ENCODE data around the gene ZFYVE1. TPM values are rescaled to one million over a fixed set of nuclear protein-coding genes. Genes with fewer than 3 reads are reported as not detected.

The ZFYVE1 gene
- total and polyA plus RNA-seq, 11 donors: 5.2 to 20.7 (median 14.6) TPM

DNA sequence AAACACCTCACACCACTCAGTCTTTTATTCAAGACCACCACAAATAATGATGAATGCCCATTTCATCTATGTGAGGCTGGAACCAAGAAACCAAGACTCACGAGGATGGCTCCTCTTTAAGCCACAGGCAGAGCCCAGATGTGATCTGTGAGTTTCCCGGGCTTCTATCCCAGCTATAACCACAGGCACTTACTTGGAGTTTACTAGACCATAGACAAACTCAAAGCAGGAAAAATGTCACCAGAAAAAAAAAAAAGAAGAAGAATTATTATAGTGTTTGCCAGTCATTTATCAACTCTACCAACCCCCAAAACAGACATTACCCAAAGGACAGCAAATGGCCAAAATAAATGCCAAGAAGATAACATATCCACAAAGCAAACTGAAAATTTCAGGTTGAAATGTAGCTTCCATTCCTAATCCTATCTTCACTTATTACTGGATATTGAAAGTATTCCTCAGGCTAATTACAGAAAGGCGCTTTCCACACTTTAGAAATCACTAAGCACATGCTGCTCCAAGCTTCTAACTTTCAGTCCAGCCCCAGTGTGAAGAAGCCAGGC, 44.7 kb downstream of the ZFYVE1 start:
- TF ChIP-seq, protein P1, sequence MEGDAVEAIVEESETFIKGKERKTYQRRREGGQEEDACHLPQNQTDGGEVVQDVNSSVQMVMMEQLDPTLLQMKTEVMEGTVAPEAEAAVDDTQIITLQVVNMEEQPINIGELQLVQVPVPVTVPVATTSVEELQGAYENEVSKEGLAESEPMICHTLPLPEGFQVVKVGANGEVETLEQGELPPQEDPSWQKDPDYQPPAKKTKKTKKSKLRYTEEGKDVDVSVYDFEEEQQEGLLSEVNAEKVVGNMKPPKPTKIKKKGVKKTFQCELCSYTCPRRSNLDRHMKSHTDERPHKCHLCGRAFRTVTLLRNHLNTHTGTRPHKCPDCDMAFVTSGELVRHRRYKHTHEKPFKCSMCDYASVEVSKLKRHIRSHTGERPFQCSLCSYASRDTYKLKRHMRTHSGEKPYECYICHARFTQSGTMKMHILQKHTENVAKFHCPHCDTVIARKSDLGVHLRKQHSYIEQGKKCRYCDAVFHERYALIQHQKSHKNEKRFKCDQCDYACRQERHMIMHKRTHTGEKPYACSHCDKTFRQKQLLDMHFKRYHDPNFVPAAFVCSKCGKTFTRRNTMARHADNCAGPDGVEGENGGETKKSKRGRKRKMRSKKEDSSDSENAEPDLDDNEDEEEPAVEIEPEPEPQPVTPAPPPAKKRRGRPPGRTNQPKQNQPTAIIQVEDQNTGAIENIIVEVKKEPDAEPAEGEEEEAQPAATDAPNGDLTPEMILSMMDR (IDR thresholded peaks at IDR 0.05): no peak
- TF ChIP-seq POLR2A (IDR thresholded peaks at IDR 0.05): no peak
- H3K36me3 ChIP-seq: peaks cover 0 to 87% (median 70%) of the 10 kb centered on the region in 9 donors
- H3K27me3 ChIP-seq: no peaks in the 10 kb centered on the region
- no peak overlapping the region for H3K4me3 ChIP-seq
- DNase-seq (no peak), ATAC-seq (no peak)
- no peak overlapping the region for H3K27ac ChIP-seq
- 62 to 96% (median 95%) methylated on average over 3 of the region's 3 CpGs for WGBS, 4 donors
- no peaks in the 10 kb centered on the region for H3K4me1 ChIP-seq
- no peaks in the 10 kb centered on the region for H3K9me3 ChIP-seq
- intact Hi-C loops (cut with DNase I): no loop called here

DNA sequence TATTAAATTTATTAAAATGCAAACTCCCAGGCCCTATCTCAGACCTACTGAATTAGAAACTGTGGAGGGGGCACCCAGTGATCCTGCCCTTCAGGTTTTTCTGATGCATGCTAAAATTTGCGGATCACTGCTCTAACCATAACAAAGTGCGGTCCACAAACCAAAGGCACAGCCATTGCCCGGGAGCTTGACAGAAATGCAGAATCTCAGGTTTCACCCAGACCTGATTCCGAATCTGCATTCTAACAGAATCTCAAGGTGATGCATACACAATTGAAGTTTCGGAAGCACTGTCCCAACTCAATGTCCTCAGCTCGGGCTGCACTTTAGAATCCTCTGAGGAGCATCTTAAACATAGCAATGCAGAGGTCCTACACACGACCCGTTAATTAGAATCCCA, 46.0 kb downstream of the ZFYVE1 start:
- TF ChIP-seq POLR2A (IDR thresholded peaks at IDR 0.05): no peak
- TF ChIP-seq, protein P1 (IDR thresholded peaks at IDR 0.05): no peak
- Histone ChIP-seq H3K36me3 (peaks cover 0 to 87% (median 70%) of the 10 kb centered on the region in 9 donors), H3K9me3 (no peaks in the 10 kb centered on the region), H3K27me3 (no peaks in the 10 kb centered on the region), H3K4me3 (no peak overlapping the region), H3K27ac (no peak overlapping the region), H3K4me1 (no peaks in the 10 kb centered on the region)
- WGBS, 4 donors: 86 to 100% (median 98%) methylated on average over 8 of the region's 8 CpGs
- intact Hi-C loops (cut with DNase I): no loop called here
- no peak for ATAC-seq
- no peak for DNase-seq

DNA sequence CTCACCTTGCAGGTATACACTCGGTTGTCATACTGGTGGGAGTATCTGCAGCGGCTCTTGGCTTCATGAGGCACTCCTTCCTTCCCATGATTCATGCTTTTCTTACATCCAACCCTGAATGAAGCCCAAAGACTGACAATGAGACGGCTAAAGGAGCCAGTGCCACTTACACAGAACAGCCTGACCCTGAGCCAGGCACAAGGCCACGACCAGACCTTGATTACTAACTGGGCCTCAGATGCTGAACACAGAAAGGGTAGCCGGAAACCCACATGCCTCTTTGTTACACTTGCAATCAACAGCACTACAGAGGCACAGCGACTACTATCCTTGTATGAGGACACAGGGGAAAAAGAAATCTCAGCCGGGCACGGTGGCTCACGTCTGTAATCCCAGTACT, 48.0 kb downstream of the ZFYVE1 start:
- Histone ChIP-seq H3K4me1 (no peaks in the 10 kb centered on the region), H3K36me3 (peaks cover 0 to 90% (median 83%) of the 10 kb centered on the region in 9 donors), H3K27ac (no peak overlapping the region), H3K4me3 (no peak overlapping the region), H3K27me3 (no peaks in the 10 kb centered on the region), H3K9me3 (no peaks in the 10 kb centered on the region)
- intact Hi-C loops (cut with DNase I): no loop called here
- WGBS, 4 donors: 89 to 93% (median 91%) methylated on average over 9 of the region's 9 CpGs
- ATAC-seq (no peak), DNase-seq (no peak)
- TF ChIP-seq POLR2A (IDR thresholded peaks at IDR 0.05): no peak
- TF ChIP-seq, protein P1 (IDR thresholded peaks at IDR 0.05): no peak

DNA sequence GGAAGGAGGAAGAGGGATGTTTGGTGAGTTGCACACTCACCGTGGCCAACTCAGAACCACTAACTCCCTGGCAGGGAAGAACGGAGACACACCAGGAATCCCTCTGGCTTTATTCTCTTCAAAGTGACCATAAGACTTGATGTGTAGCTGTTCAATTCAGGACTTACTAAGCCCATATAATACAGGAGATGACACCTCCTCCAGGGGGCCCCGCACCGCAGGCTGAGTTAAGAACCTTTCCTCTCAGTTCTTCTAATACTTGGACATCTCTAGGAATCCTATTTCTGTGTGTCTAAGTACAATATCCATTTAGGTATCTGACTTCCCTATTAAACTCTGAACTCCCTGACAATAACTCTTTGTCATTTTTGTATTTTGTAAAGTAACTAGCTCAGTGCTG, 51.1 kb downstream of the ZFYVE1 start:
- intact Hi-C loops (cut with DNase I): no loop called here
- WGBS, 4 donors: 91 to 96% (median 94%) methylated on average over 4 of the region's 4 CpGs
- Histone ChIP-seq H3K4me3 (no peak overlapping the region), H3K4me1 (no peaks in the 10 kb centered on the region), H3K27me3 (no peaks in the 10 kb centered on the region), H3K9me3 (no peaks in the 10 kb centered on the region), H3K27ac (no peak overlapping the region), H3K36me3 (peaks cover 0 to 100% (median 96%) of the 10 kb centered on the region in 9 donors)
- ATAC-seq (no peak), DNase-seq (no peak)
- TF ChIP-seq POLR2A (IDR thresholded peaks at IDR 0.05): no peak
- TF ChIP-seq, protein P1 (IDR thresholded peaks at IDR 0.05): no peak

Data from heart left ventricle (tissue), 16 donors.